ENCODE data around the gene COBL.

COBL gene

GRCh38 chr7:51327287-51327717, 10.7 kb upstream of the COBL start:
- no peak for DNase-seq

- no peak for DNase-seq
Observed at GRCh38 chr7:51326656-51327286, 10.2 kb upstream of the COBL start.

- no peak for DNase-seq
Observed at GRCh38 chr7:51325908-51326307, 9.3 kb upstream of the COBL start.

- no peak for DNase-seq
Observed at GRCh38 chr7:51325261-51325676, 8.7 kb upstream of the COBL start.

GRCh38 chr7:51324206-51324898, 7.7 kb upstream of the COBL start:
- DNase-seq, result no peak

GRCh38 chr7:51321961-51322515, 5.4 kb upstream of the COBL start:
- DNase-seq, result no peak

- DNase-seq, result no peak
Observed at GRCh38 chr7:51318886-51319579, 2.4 kb upstream of the COBL start.

GRCh38 chr7:51318001-51318400, 1.4 kb upstream of the COBL start:
- DNase-seq, result no peak

GRCh38 chr7:51317582-51317910, 937 bp upstream of the COBL start:
- DNase-seq, result no peak

GRCh38 chr7:51316262-51316665, 345 bp downstream of the COBL start:
- DNase-seq, result no peak

- DNase-seq, result no peak
Observed at GRCh38 chr7:51315393-51316261, 982 bp downstream of the COBL start.

GRCh38 chr7:51314726-51315125, 1.9 kb downstream of the COBL start:
- DNase-seq, result no peak

GRCh38 chr7:51313738-51314425, 2.7 kb downstream of the COBL start:
- no peak for DNase-seq

- no peak for DNase-seq
Observed at GRCh38 chr7:51312951-51313737, 3.5 kb downstream of the COBL start.

GRCh38 chr7:51311166-51311565, 5.4 kb downstream of the COBL start:
- DNase-seq, result no peak

- DNase-seq, result no peak
Observed at GRCh38 chr7:51310131-51310583, 6.5 kb downstream of the COBL start.

GRCh38 chr7:51309361-51310130, 7.1 kb downstream of the COBL start:
- no peak for DNase-seq

GRCh38 chr7:51308696-51309095, 7.9 kb downstream of the COBL start:
- DNase-seq, result no peak

GRCh38 chr7:51308265-51308664, 8.3 kb downstream of the COBL start:
- DNase-seq, result no peak

- no peak for DNase-seq
Observed at GRCh38 chr7:51307651-51308210, 8.9 kb downstream of the COBL start.
